MM.1S (cell line): ENCODE measurements around the gene TNKS1BP1.

Experiments used
- DNase-seq: peaks from one replicate; pipeline ENCODE4 v3.0.0-alpha.2; 2015
- H2AFZ ChIP-seq: fragments of 300-600 bp; sonication (generic); 2 replicates; pipeline ENCODE4 v1.6.0; 2016; ENCODE audit warnings: antibody characterized with exemption, low read length
- H3F3A ChIP-seq: fragments of 300-600 bp; sonication (generic); 2 replicates; pipeline ENCODE4 v1.6.1; 2016; ENCODE audit warnings: mild to moderate bottlenecking, antibody characterized with exemption, low read length, moderate library complexity, mixed read lengths; ENCODE audit not compliant: insufficient read depth
- H3K27ac ChIP-seq: fragments of 300-600 bp; sonication (generic); 2 replicates; pipeline ENCODE4 v1.5.1; 2016; ENCODE audit warnings: mild to moderate bottlenecking, low read length
- H3K27me3 ChIP-seq: fragments of 300-600 bp; sonication (generic); replicated peaks from 2 replicates; pipeline ENCODE4 v1.6.0; 2016; ENCODE audit warnings: low read length; ENCODE audit not compliant: insufficient read depth
- H3K36me3 ChIP-seq: fragments of 300-600 bp; sonication (generic); replicated peaks from 2 replicates; pipeline ENCODE4 v1.6.1; 2016; ENCODE audit warnings: mild to moderate bottlenecking, low read length, mixed read lengths; ENCODE audit not compliant: insufficient read depth
- H3K4me1 ChIP-seq: fragments of 300-600 bp; sonication (generic); 2 replicates; pipeline ENCODE4 v1.6.1; 2016; ENCODE audit warnings: low read length, mixed read lengths
- H3K4me2 ChIP-seq: fragments of 300-600 bp; sonication (generic); 2 replicates; pipeline ENCODE4 v1.6.0; 2016; ENCODE audit warnings: low read depth, low read length
- H3K4me3 ChIP-seq: fragments of 300-600 bp; sonication (generic); 2 replicates; pipeline ENCODE4 v1.5.1; 2016; ENCODE audit warnings: low read length, mixed read lengths
- H3K79me2 ChIP-seq: fragments of 300-600 bp; sonication (generic); 2 replicates; pipeline ENCODE4 v1.6.1; 2016; ENCODE audit warnings: mixed run types, low read length, mixed read lengths
- H3K9ac ChIP-seq: fragments of 300-600 bp; sonication (generic); 2 replicates; pipeline ENCODE4 v1.6.1; 2016; ENCODE audit warnings: low read length, mixed read lengths
- H3K9me2 ChIP-seq: fragments of 300-600 bp; sonication (generic); replicated peaks from 2 replicates; pipeline ENCODE4 v1.6.1; 2016; ENCODE audit warnings: mild to moderate bottlenecking, low read length, mixed read lengths; ENCODE audit not compliant: insufficient read depth
- H3K9me3 ChIP-seq: fragments of 300-600 bp; sonication (generic); replicated peaks from 2 replicates; pipeline ENCODE4 v1.6.1; 2016; ENCODE audit warnings: mild to moderate bottlenecking, low read length, mixed read lengths; ENCODE audit not compliant: insufficient read depth
- H4K20me1 ChIP-seq: fragments of 300-600 bp; sonication (generic); 2 replicates; pipeline ENCODE4 v1.6.1; 2016; ENCODE audit warnings: mild to moderate bottlenecking, low read length, moderate library complexity, mixed read lengths; ENCODE audit not compliant: insufficient read depth
- CTCF ChIP-seq: fragments of 300-600 bp; sonication (generic); IDR thresholded peaks from 2 replicates; pipeline ENCODE4 v1.5.1; 2016; ENCODE audit warnings: antibody characterized with exemption, low read length, mixed read lengths
- EZH2 ChIP-seq: fragments of 300-600 bp; sonication (generic); optimal IDR thresholded peaks from 2 replicates; pipeline ENCODE3; 2017; ENCODE audit warnings: low read depth, mild to moderate bottlenecking, antibody characterized with exemption, low read length, mixed read lengths
- EZH2phosphoT487 ChIP-seq: fragments of 300-600 bp; sonication (generic); IDR thresholded peaks from 2 replicates; pipeline ENCODE4 v1.6.1; 2018; ENCODE audit warnings: antibody characterized with exemption, low read length

The TNKS1BP1 gene

GRCh38 chr11:57332694-57333440, 8.1 kb upstream of the TNKS1BP1 start:
- Histone ChIP-seq H3K27me3 (no peaks in the 10 kb centered on the region), H3K9me3 (no peaks in the 10 kb centered on the region), H3K4me1 (peaks cover 18% of the 10 kb centered on the region), H2AFZ (no peak overlapping the region), H3K4me3 (no peak overlapping the region), H3K4me2 (no peak overlapping the region), H3K9ac (no peak overlapping the region), H4K20me1 (no peaks in the 10 kb centered on the region), H3F3A (0 out of 2 replicates have a peak, but pooled peaks cover under 1% of the 10 kb centered on the region), H3K36me3 (peaks cover 18% of the 10 kb centered on the region), H3K9me2 (no peaks in the 10 kb centered on the region), H3K79me2 (peaks cover 65% of the 10 kb centered on the region), H3K27ac (no peak overlapping the region)
- TF ChIP-seq CTCF (no peak), EZH2 (no peak), EZH2phosphoT487 (no peak)
- no peak for DNase-seq

GRCh38 chr11:57331720-57332119, 7.0 kb upstream of the TNKS1BP1 start:
- Histone ChIP-seq H2AFZ (no peak overlapping the region), H3K9ac (no peak overlapping the region), H3K4me2 (no peak overlapping the region), H3K27ac (no peak overlapping the region), H3K79me2 (peaks cover 65% of the 10 kb centered on the region), H4K20me1 (no peaks in the 10 kb centered on the region), H3K9me3 (no peaks in the 10 kb centered on the region), H3K4me3 (no peak overlapping the region), H3K27me3 (no peaks in the 10 kb centered on the region), H3K4me1 (peaks cover 29% of the 10 kb centered on the region), H3K9me2 (no peaks in the 10 kb centered on the region), H3K36me3 (peaks cover 18% of the 10 kb centered on the region), H3F3A (peaks cover 11% of the 10 kb centered on the region; the same call in 1 of the 2 replicates)
- no peak for TF ChIP-seq CTCF
- no peak for TF ChIP-seq EZH2
- no peak for TF ChIP-seq EZH2phosphoT487
- no peak for DNase-seq

DNA sequence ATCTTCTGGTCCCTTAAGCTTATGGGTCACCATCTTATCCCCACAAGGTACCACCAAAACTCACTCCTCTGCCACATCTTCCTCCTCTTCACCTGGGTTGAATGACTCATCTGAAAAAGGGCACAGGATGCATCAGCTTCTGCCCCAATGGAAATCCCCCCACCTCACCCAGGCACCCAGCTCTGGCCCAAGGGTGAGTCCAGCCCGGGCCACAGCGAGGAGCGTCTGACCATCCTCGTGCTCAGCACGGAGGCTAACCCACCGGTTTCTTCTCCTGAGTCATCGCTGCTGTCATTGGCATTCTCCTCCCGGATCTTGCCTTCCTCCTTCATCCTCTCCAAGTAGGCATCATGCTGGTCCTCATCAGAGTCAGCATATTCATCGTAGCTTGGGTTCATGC, 5.3 kb upstream of the TNKS1BP1 start:
- Histone ChIP-seq H3K36me3 (peaks cover 18% of the 10 kb centered on the region), H3K79me2 (peaks cover 55% of the 10 kb centered on the region), H3K9ac (no peak overlapping the region), H3K9me2 (no peaks in the 10 kb centered on the region), H3K9me3 (no peaks in the 10 kb centered on the region), H2AFZ (no peak overlapping the region), H3K27me3 (no peaks in the 10 kb centered on the region), H3F3A (peaks cover 25% of the 10 kb centered on the region), H3K27ac (no peak overlapping the region), H3K4me3 (no peak overlapping the region), H3K4me2 (no peak overlapping the region), H4K20me1 (no peaks in the 10 kb centered on the region), H3K4me1 (peaks cover 39% of the 10 kb centered on the region)
- TF ChIP-seq CTCF: no peak
- TF ChIP-seq EZH2phosphoT487: no peak
- no peak for TF ChIP-seq EZH2
- DNase-seq: no peak
